ENCODE data around the gene MUS81.

DNA sequence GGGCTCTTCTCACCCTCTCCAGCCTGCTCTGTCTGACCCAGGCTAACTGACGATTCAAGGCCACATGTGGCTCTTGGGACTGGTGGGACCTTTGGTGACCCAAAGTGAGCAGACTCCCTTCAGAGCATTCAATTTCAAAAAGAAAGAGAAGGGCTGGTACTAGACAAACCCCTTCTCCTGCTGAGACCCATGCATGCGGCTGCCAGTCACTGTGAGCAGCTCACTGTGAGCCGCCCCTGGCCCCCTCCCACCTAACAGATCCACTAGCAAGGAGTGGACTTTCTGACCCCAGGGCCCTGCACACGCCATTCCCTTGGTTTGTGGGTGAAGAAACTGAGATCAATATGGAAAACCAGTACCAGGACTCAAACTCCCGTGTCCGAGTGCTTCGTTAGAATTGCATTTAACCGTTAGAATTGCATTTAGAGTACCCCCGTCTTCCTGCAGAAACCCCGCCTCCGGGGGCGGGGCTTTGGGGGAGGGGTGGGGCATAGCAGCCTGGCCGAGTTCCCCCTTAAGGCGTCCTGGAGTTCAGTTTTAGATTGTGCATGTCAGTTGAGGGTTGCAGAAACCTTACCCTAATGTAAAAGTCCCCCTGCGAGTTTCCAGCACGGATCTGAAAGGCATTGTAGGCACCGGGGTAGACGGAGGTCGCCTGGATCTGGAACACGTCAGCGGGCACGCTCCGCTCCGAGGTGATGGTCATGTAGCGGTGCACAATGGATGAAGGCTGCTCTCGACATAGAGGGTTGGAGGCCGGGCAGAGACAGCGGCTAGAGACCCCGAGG lies 7.2 kb downstream of the MUS81 start:
- TF ChIP-seq GATA3 (IDR thresholded peaks at IDR 0.05; ENCODE audit: low read depth, low read length) (no peak), GATA2 (IDR thresholded peaks at IDR 0.05; ENCODE audit: low read depth, low read length) (no peak)

Data from SH-SY5Y (cell line).